ENCODE measurements around the gene ISL1.

Gene ISL1

DNA sequence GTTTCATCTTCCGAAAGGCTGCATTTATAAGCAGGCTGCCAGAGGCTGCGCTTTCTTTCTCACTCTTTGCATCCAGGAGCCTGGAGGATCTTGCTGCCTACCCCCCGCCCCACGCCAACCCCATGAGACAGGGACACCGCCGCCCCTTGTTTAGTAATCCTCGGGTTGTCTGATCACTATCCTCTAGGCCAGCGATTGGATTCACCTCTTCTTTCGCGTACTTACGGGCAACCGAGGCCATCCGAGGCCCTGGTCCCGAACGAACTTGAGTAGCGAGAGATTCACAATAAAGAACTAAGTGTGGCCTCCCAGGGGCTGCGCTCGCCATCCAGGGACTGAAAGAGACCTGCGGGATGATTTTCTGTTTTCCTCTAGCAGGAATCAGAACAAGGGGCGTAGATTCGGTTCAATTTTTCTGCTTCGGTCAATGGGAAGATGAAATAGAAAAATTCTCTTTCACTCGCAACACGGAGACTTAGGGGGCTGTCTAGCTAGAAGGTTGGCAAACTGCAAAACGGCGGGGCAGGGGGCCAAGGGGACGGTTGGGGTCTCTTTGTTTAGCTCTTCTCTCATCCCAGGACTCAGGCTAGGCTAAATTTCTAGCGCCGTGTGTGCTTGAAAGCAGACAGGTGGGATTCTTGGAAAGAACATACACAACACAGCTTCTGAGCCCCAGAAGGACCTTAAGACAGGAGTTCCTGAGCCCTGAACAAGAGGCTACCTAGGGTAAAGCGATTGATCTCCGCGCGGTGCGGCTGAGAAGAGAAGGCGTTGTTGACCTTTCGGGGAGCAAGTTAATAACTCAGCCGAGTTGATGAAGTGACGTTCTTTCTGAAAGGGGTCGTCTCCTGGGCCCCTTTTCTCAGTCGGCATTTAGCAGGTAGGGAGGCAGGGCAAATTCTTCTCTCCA is 5.8 kb upstream of the ISL1 start:
- TF ChIP-seq TAF1 (IDR thresholded peaks at IDR 0.05; ENCODE audit: borderline replicate concordance, insufficient read depth, low read length) (no peak), POLR2AphosphoS5 (IDR thresholded peaks at IDR 0.05; ENCODE audit: low read depth, low read length) (no peak), FOXP2 (optimal IDR thresholded peaks at IDR 0.05; ENCODE audit: borderline replicate concordance, extremely low read depth, extremely low read length, insufficient read depth) (no peak), SIN3A (IDR thresholded peaks at IDR 0.05; ENCODE audit: borderline replicate concordance, insufficient read depth, low read length) (no peak)
- TF ChIP-seq, protein P1, sequence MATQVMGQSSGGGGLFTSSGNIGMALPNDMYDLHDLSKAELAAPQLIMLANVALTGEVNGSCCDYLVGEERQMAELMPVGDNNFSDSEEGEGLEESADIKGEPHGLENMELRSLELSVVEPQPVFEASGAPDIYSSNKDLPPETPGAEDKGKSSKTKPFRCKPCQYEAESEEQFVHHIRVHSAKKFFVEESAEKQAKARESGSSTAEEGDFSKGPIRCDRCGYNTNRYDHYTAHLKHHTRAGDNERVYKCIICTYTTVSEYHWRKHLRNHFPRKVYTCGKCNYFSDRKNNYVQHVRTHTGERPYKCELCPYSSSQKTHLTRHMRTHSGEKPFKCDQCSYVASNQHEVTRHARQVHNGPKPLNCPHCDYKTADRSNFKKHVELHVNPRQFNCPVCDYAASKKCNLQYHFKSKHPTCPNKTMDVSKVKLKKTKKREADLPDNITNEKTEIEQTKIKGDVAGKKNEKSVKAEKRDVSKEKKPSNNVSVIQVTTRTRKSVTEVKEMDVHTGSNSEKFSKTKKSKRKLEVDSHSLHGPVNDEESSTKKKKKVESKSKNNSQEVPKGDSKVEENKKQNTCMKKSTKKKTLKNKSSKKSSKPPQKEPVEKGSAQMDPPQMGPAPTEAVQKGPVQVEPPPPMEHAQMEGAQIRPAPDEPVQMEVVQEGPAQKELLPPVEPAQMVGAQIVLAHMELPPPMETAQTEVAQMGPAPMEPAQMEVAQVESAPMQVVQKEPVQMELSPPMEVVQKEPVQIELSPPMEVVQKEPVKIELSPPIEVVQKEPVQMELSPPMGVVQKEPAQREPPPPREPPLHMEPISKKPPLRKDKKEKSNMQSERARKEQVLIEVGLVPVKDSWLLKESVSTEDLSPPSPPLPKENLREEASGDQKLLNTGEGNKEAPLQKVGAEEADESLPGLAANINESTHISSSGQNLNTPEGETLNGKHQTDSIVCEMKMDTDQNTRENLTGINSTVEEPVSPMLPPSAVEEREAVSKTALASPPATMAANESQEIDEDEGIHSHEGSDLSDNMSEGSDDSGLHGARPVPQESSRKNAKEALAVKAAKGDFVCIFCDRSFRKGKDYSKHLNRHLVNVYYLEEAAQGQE (IDR thresholded peaks at IDR 0.05; ENCODE audit: insufficient read depth in 1 of 2, low read depth in 2 of 2, low read length in 2 of 2) = no peak

DNA sequence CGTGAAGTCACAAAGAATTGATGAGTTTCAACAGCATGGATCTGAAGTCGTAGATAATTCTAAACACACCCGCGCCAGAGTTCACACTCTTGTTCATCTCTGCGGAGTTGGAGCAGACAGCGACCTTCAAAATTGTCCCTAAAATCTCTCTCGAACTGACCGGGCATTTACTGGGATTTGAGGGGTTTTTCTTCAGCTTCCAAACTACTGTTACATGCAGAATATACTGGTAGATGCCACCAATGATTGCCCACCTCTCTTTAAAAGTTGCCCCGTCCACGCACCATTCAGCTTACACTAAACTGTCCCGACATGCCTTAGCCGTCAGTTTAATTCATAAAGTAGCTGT is 5.2 kb upstream of the ISL1 start:
- TF ChIP-seq POLR2AphosphoS5 (IDR thresholded peaks at IDR 0.05; ENCODE audit: low read depth, low read length) (no peak), FOXP2 (optimal IDR thresholded peaks at IDR 0.05; ENCODE audit: borderline replicate concordance, extremely low read depth, extremely low read length, insufficient read depth) (no peak), SIN3A (IDR thresholded peaks at IDR 0.05; ENCODE audit: borderline replicate concordance, insufficient read depth, low read length) (no peak)
- TF ChIP-seq, protein P1 (IDR thresholded peaks at IDR 0.05; ENCODE audit: insufficient read depth in 1 of 2, low read depth in 2 of 2, low read length in 2 of 2) = no peak

DNA sequence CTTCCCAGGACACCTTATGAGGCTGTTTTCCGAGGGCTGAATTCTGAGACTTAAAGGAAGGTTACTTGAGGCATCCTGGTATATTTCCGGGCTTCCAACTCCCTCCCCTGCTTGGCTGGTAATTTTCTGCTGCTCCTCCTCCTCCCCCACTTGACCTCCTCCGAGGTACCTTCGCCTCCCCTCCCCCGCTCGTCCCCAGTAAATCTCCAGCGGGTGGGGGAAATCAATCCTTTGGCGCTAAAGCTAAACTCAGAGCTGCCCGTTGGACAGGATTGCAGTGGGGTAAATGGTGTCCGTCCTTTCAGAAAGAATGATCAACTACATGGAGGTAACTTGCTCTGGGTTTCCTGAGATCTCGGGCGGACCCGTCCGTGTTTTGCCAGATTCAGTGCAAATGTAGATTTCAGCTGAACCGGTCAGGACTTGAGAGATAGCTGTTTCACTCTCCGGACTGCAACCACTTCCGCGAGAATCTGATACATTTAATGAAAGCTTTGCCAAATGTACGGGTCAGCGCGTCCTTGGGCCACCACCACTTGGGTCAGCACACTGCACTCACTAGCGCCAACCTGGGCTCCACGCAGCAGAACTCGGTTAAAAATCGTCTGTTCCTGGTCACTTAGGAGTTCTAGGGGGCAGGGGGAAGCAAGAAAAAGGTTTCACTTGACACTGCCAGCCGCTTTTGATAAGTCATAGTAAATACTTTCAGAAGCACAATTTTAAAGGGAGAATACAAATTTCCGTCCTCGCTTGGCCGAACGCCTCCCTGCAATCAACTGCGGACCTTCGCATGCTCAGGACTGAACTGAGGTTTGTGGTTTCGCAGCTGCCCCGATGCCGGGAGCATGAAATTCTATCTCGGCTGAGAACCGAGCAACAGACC is 4.6 kb upstream of the ISL1 start:
- TF ChIP-seq POLR2AphosphoS5 (IDR thresholded peaks at IDR 0.05; ENCODE audit: low read depth, low read length) (no peak), TAF1 (IDR thresholded peaks at IDR 0.05; ENCODE audit: borderline replicate concordance, insufficient read depth, low read length) (no peak), SIN3A (IDR thresholded peaks at IDR 0.05; ENCODE audit: borderline replicate concordance, insufficient read depth, low read length) (no peak), FOXP2 (optimal IDR thresholded peaks at IDR 0.05; ENCODE audit: borderline replicate concordance, extremely low read depth, extremely low read length, insufficient read depth) (no peak)
- TF ChIP-seq, protein P1 (IDR thresholded peaks at IDR 0.05; ENCODE audit: insufficient read depth in 1 of 2, low read depth in 2 of 2, low read length in 2 of 2) = no peak

DNA sequence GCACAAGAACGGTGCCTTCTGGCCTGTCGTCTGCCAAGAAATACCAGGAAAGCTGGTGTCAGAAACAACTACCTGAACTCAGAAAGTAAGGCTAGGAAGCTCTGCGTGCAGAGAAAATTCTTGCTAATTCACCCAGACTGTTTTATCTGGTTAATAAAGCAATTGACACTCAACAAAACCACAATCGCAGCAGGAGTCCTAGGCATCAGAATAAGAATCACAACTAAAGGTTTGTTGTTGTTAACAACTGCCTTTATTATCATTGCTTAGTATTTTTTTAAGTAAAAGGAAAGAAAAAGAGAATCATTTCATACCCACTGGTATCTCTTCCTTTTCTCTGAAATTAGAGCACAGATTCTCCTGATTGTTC is 3.9 kb upstream of the ISL1 start:
- TF ChIP-seq TAF1 (IDR thresholded peaks at IDR 0.05; ENCODE audit: borderline replicate concordance, insufficient read depth, low read length) = no peak

DNA sequence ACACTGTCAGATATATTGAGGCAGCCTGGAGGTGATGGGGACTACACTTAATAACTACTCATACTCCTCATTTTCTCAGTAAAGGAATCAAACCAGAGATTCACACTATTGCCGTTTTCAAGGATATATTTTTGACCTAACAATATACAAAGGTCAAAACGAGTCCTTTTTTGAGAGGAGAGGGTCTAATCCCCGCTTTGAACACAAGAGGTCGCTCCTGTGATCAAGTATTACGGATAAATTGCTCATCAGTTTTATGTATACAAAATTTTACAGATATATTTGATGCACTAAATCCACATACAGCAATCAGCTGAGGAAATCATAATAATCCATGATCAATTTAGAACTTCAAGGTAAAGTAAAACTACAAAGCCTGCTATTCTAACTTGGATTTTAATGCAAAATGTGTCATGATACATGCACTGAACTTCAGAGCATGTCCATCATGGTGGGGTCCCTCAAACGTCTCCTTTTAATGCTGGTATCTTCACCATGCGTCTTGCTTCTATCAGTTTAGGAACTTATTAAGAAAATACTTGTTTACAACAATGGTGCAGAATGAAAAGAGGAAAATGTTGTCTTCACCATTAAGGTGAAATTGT is 2.5 kb upstream of the ISL1 start:
- TF ChIP-seq TAF1 (IDR thresholded peaks at IDR 0.05; ENCODE audit: borderline replicate concordance, insufficient read depth, low read length) = no peak
- TF ChIP-seq POLR2AphosphoS5 (IDR thresholded peaks at IDR 0.05; ENCODE audit: low read depth, low read length) = no peak
- TF ChIP-seq, protein P1 (IDR thresholded peaks at IDR 0.05; ENCODE audit: insufficient read depth in 1 of 2, low read depth in 2 of 2, low read length in 2 of 2) = no peak
- no peak for TF ChIP-seq SIN3A (IDR thresholded peaks at IDR 0.05; ENCODE audit: borderline replicate concordance, insufficient read depth, low read length)
- TF ChIP-seq FOXP2 (optimal IDR thresholded peaks at IDR 0.05; ENCODE audit: borderline replicate concordance, extremely low read depth, extremely low read length, insufficient read depth) = no peak
